Neural crest cell (in vitro differentiated cells): ENCODE results near the gene ITFG2. TPM values are rescaled to one million over a fixed set of nuclear protein-coding genes. Genes with fewer than 3 reads are reported as not detected.

Experiments used
- DNase-seq: peaks from one replicate; pipeline ENCODE4 v3.0.0; 2021; ENCODE audit warnings: low read depth, mixed read lengths, low spot score
- H3K27ac Mint-ChIP-seq: one replicate; pipeline ENCODE4 v1.8.0; 2021; ENCODE audit warnings: mild to moderate bottlenecking, mixed read lengths; ENCODE audit not compliant: unreplicated experiment
- H3K27me3 Mint-ChIP-seq: 2 replicates; pipeline ENCODE4 v1.8.0; 2021; ENCODE audit warnings: low read depth, mild to moderate bottlenecking, mixed read lengths
- H3K36me3 Mint-ChIP-seq: 2 replicates; pipeline ENCODE4 v1.8.0; 2021; ENCODE audit warnings: low read depth, mild to moderate bottlenecking, mixed read lengths
- H3K4me1 Mint-ChIP-seq: 2 replicates; pipeline ENCODE4 v1.8.0; 2021; ENCODE audit warnings: mixed read lengths
- H3K4me3 Mint-ChIP-seq: one replicate; pipeline ENCODE4 v1.8.0; 2021; ENCODE audit warnings: mild to moderate bottlenecking, mixed read lengths
- H3K9me3 Mint-ChIP-seq: 2 replicates; pipeline ENCODE4 v1.8.0; 2021; ENCODE audit warnings: mixed read lengths
- CTCF ChIP-seq: fragments of 200-600 bp; sonication (generic); conservative IDR thresholded peaks from 2 replicates; pipeline ENCODE4 v1.5.0; 2021; ENCODE audit warnings: antibody characterized with exemption, mild to moderate bottlenecking
- total RNA-seq: library from RNA; stranded (reverse); gene quantifications from 2 replicates; pipeline ENCODE4 v1.2.1, GENCODE V29; 2021

ITFG2 gene
- total RNA-seq, 1 donor from 2014 or later = 43.5 TPM

GRCh38 chr12:2797721-2798418 is 14.6 kb upstream of the ITFG2 start:
- H3K9me3 Mint-ChIP-seq = no peaks in the 10 kb centered on the region
- H3K27me3 Mint-ChIP-seq = peaks cover 15% of the 10 kb centered on the region
- H3K4me3 Mint-ChIP-seq = peak overlapping the region; percentile 93
- peaks cover 21% of the 10 kb centered on the region for H3K36me3 Mint-ChIP-seq
- DNase-seq = no peak
- H3K4me1 Mint-ChIP-seq = peaks cover 15% of the 10 kb centered on the region
- TF ChIP-seq CTCF = peak; percentile 25
- H3K27ac Mint-ChIP-seq = no peak overlapping the region

GRCh38 chr12:2800046-2800570 is 12.4 kb upstream of the ITFG2 start:
- DNase-seq = no peak
- no peak for TF ChIP-seq CTCF
- H3K4me1 Mint-ChIP-seq = peaks cover 14% of the 10 kb centered on the region
- no peak overlapping the region for H3K27ac Mint-ChIP-seq
- no peak overlapping the region for H3K4me3 Mint-ChIP-seq
- H3K36me3 Mint-ChIP-seq = peaks cover 24% of the 10 kb centered on the region
- H3K27me3 Mint-ChIP-seq = peaks cover 6% of the 10 kb centered on the region
- H3K9me3 Mint-ChIP-seq = no peaks in the 10 kb centered on the region

- Mint-ChIP-seq H3K4me3 (no peak overlapping the region), H3K4me1 (peaks cover 11% of the 10 kb centered on the region), H3K27me3 (peaks cover 4% of the 10 kb centered on the region), H3K9me3 (no peaks in the 10 kb centered on the region), H3K36me3 (peaks cover 24% of the 10 kb centered on the region), H3K27ac (no peak overlapping the region)
- DNase-seq = no peak
- no peak for TF ChIP-seq CTCF
These were observed 11.3 kb upstream of the ITFG2 start for GRCh38 chr12:2801044-2801783.

GRCh38 chr12:2803635-2804392 is 8.7 kb upstream of the ITFG2 start:
- H3K9me3 Mint-ChIP-seq = no peaks in the 10 kb centered on the region
- H3K27me3 Mint-ChIP-seq = no peaks in the 10 kb centered on the region
- H3K4me3 Mint-ChIP-seq = peak overlapping the region; percentile 38
- no peak for DNase-seq
- no peak for TF ChIP-seq CTCF
- H3K4me1 Mint-ChIP-seq = no peaks in the 10 kb centered on the region
- H3K27ac Mint-ChIP-seq = no peak overlapping the region
- H3K36me3 Mint-ChIP-seq = peaks cover 16% of the 10 kb centered on the region

- DNase-seq = no peak
- no peaks in the 10 kb centered on the region for H3K9me3 Mint-ChIP-seq
- no peaks in the 10 kb centered on the region for H3K4me1 Mint-ChIP-seq
- H3K27ac Mint-ChIP-seq = no peak overlapping the region
- no peak overlapping the region for H3K4me3 Mint-ChIP-seq
- no peak for TF ChIP-seq CTCF
- no peaks in the 10 kb centered on the region for H3K27me3 Mint-ChIP-seq
- peaks cover 14% of the 10 kb centered on the region for H3K36me3 Mint-ChIP-seq
These were observed 7.9 kb upstream of the ITFG2 start for GRCh38 chr12:2804393-2805142.
